Skin epidermis (tissue), 12 donors: ENCODE data around the gene TMEM235.
A peak's percentile ranks its signal among the peaks of the same experiment; 100 is the strongest.

ENCODE experiments used
- H3K27ac ChIP-seq, 21 experiments: fragments of 200-600 bp; sonication (generic) in 11 of 21; one replicate each; pipeline ENCODE4 v1.5.0; 2020; ENCODE audit warnings: mild to moderate bottlenecking in 3 of 21, inconsistent platforms in 2 of 21, moderate library complexity in 2 of 21
- H3K4me3 ChIP-seq, 7 experiments: fragments of 200-600 bp; sonication (generic) in 2 of 7; one replicate each; pipeline ENCODE4 v1.5.0; 2020; ENCODE audit warnings: inconsistent platforms in 2 of 7, mild to moderate bottlenecking in 2 of 7, moderate library complexity in 1 of 7

TMEM235 gene

GRCh38 chr17:78230996-78231935, at the start of gene TMEM235:
Gene TMEM235, plus strand, starts transcription at chr17:78231631. Its CDS starts 393 bp downstream, at chr17:78232024.
- Histone ChIP-seq H3K4me3 (no peak within 1 kb of the TSS), H3K27ac (no peak within 1 kb of the TSS)

GRCh38 chr17:78182504-78182903, 48.9 kb upstream of the TMEM235 start:
- H3K27ac ChIP-seq, result no peak overlapping the region
- H3K4me3 ChIP-seq, result no peak overlapping the region

GRCh38 chr17:78183916-78184315, 47.5 kb upstream of the TMEM235 start:
- H3K27ac ChIP-seq, result no peak overlapping the region
- no peak overlapping the region for H3K4me3 ChIP-seq

- Histone ChIP-seq H3K4me3 (no peak overlapping the region), H3K27ac (no peak overlapping the region)
Observed at GRCh38 chr17:78184351-78184750, 47.1 kb upstream of the TMEM235 start.

GRCh38 chr17:78184868-78185267, 46.6 kb upstream of the TMEM235 start:
- H3K27ac ChIP-seq, result peak overlapping the region in 1 of 21 experiments; percentile 3
- no peak overlapping the region for H3K4me3 ChIP-seq

- Histone ChIP-seq H3K27ac (peak overlapping the region in 9 of 21 experiments; percentile 22 to 79 (median 60)), H3K4me3 (peak overlapping the region; percentile 43 to 54 (median 46))
Observed at GRCh38 chr17:78185981-78186691, 45.3 kb upstream of the TMEM235 start.

GRCh38 chr17:78186692-78187595, 44.5 kb upstream of the TMEM235 start, which contains the start of the genes AFMID and TK1:
Gene AFMID, plus strand, starts transcription at chr17:78187362. Its CDS starts 9 bp downstream, at chr17:78187371.
Gene TK1, minus strand, starts transcription at chr17:78187052. Its CDS starts 58 bp downstream, at chr17:78186994.
- H3K4me3 ChIP-seq, result peak within 1 kb of the TSS; percentile 43 to 54 (median 46)
- peak within 1 kb of the TSS in 20 of 21 experiments; percentile 16 to 79 (median 60) for H3K27ac ChIP-seq

GRCh38 chr17:78196716-78197115, 34.7 kb upstream of the TMEM235 start:
- peak overlapping the region in 14 of 21 experiments; percentile 24 to 87 (median 74) for H3K27ac ChIP-seq
- no peak overlapping the region for H3K4me3 ChIP-seq

- H3K4me3 ChIP-seq, result no peak overlapping the region
- peak overlapping the region in 18 of 21 experiments; percentile 12 to 87 (median 73) for H3K27ac ChIP-seq
Observed at GRCh38 chr17:78197147-78197832, 34.1 kb upstream of the TMEM235 start.

- peak overlapping the region in 2 of 21 experiments; percentile 3 to 39 for H3K27ac ChIP-seq
Observed at GRCh38 chr17:78200451-78200850, 31.0 kb upstream of the TMEM235 start.

GRCh38 chr17:78202666-78203065, 28.8 kb upstream of the TMEM235 start:
- Histone ChIP-seq H3K27ac (no peak overlapping the region), H3K4me3 (no peak overlapping the region)

More at GRCh38 chr17:78200451-78200850, 31.0 kb upstream of the TMEM235 start:
- no peak overlapping the region for H3K4me3 ChIP-seq

GRCh38 chr17:78204387-78205123, 26.9 kb upstream of the TMEM235 start:
- H3K27ac ChIP-seq, result no peak overlapping the region
- no peak overlapping the region for H3K4me3 ChIP-seq

- no peak overlapping the region for H3K4me3 ChIP-seq
- no peak overlapping the region for H3K27ac ChIP-seq
Observed at GRCh38 chr17:78205124-78205775, 26.2 kb upstream of the TMEM235 start.

GRCh38 chr17:78206298-78206697, 25.1 kb upstream of the TMEM235 start:
- Histone ChIP-seq H3K4me3 (no peak overlapping the region), H3K27ac (no peak overlapping the region)

- Histone ChIP-seq H3K4me3 (no peak overlapping the region), H3K27ac (no peak overlapping the region)
Observed at GRCh38 chr17:78208486-78208885, 22.9 kb upstream of the TMEM235 start.

- Histone ChIP-seq H3K4me3 (no peak overlapping the region), H3K27ac (no peak overlapping the region)
Observed at GRCh38 chr17:78210111-78210510, 21.3 kb upstream of the TMEM235 start.

- no peak overlapping the region for H3K4me3 ChIP-seq
- H3K27ac ChIP-seq, result no peak overlapping the region
Observed at GRCh38 chr17:78211032-78211431, 20.4 kb upstream of the TMEM235 start.
